ENCODE data around the gene OR5C1. TPM values are rescaled to one million over a fixed set of nuclear protein-coding genes. Genes with fewer than 3 reads are reported as not detected.
A peak's percentile ranks its signal among the peaks of the same experiment; 100 is the strongest.
"Not testable (repeated sequence)": the region's sequence is repeated elsewhere in the genome, so short reads cannot be mapped to it uniquely, and the experiment has no call there.

OR5C1 gene
- total RNA-seq, 2 experiments from 2014 or later = not detected

- H4K20me1 ChIP-seq (ENCODE audit: insufficient read depth, low read length); intact Hi-C loops (cut with micrococcal nuclease; ENCODE audit: unreplicated experiment); H2AFZ ChIP-seq (ENCODE audit: low read length); BruUV-seq (replicated peaks); H3K27ac ChIP-seq (ENCODE audit: low read depth, low read length, poor library complexity, severe bottlenecking); POLR2A ChIA-PET; H3K4me3 ChIP-seq (ENCODE audit: low read depth, low read length, poor library complexity, severe bottlenecking); H3K9me3 ChIP-seq (ENCODE audit: low read length); H3K9me2 ChIP-seq (ENCODE audit: insufficient read depth, low read length); H3K4me2 ChIP-seq (ENCODE audit: low read length); H3K79me2 ChIP-seq (ENCODE audit: insufficient read depth, low read depth, low read length); H3K36me3 ChIP-seq (ENCODE audit: insufficient read depth, low read length); DNase-seq (ENCODE audit: low spot score): not testable (repeated sequence)
- peak; percentile 40; the same call in 1 of the 2 replicates for TF ChIP-seq CTCF (conservative IDR thresholded peaks at IDR 0.05; ENCODE audit: low read length)
- peaks cover 11% of the 10 kb centered on the region for H3K4me1 ChIP-seq (ENCODE audit: insufficient read depth, low read length, poor library complexity, severe bottlenecking)
- CTCF ChIA-PET (ENCODE audit: unreplicated experiment) = interaction anchor here (0.6 kb wide), 1 partner anchor 11 kb away, joined by 3 read pairs; no protein-coding TSS in a partner anchor
These were observed 49.7 kb downstream of the OR5C1 start for GRCh38 chr9:122838441-122838840.

Other genes starting within 250 kb of the OR5C1 start
- not detected in 2 replicates for gene OR1N2, start 235.8 kb upstream of the OR5C1 start, total RNA-seq (2014; rRNA removed; shearing (Covaris generic))
- not detected in 2 replicates for gene OR1N2, start 235.8 kb upstream of the OR5C1 start, total RNA-seq (2022)
- not detected in 2 replicates for gene OR1L8, start 205.5 kb upstream of the OR5C1 start, total RNA-seq (2014; rRNA removed; shearing (Covaris generic))
- not detected in 2 replicates for gene OR1L8, start 205.5 kb upstream of the OR5C1 start, total RNA-seq (2022)
- not detected in 2 replicates for gene OR1Q1, start 174.2 kb upstream of the OR5C1 start, total RNA-seq (2014; rRNA removed; shearing (Covaris generic))
- gene OR1Q1, start 174.2 kb upstream of the OR5C1 start, total RNA-seq (2022) = not detected in 2 replicates
- gene OR1B1, start 131.3 kb upstream of the OR5C1 start, total RNA-seq (2014; rRNA removed; shearing (Covaris generic)) = not detected in 2 replicates
- not detected in 2 replicates for gene OR1B1, start 131.3 kb upstream of the OR5C1 start, total RNA-seq (2022)
- gene OR1L1, start 127.2 kb upstream of the OR5C1 start, total RNA-seq (2014; rRNA removed; shearing (Covaris generic)) = not detected in 2 replicates
- gene OR1L1, start 127.2 kb upstream of the OR5C1 start, total RNA-seq (2022) = not detected in 2 replicates
- not detected in 2 replicates for gene OR1L3, start 113.8 kb upstream of the OR5C1 start, total RNA-seq (2014; rRNA removed; shearing (Covaris generic))
- gene OR1L3, start 113.8 kb upstream of the OR5C1 start, total RNA-seq (2022) = not detected in 2 replicates
- not detected in 2 replicates for gene OR1L4, start 64.9 kb upstream of the OR5C1 start, total RNA-seq (2014; rRNA removed; shearing (Covaris generic))
- not detected in 2 replicates for gene OR1L4, start 64.9 kb upstream of the OR5C1 start, total RNA-seq (2022)
- not detected in 2 replicates for gene OR1L6, start 46.6 kb upstream of the OR5C1 start, total RNA-seq (2014; rRNA removed; shearing (Covaris generic))
- gene OR1L6, start 46.6 kb upstream of the OR5C1 start, total RNA-seq (2022) = not detected in 2 replicates
- gene OR1K1, start 11.2 kb downstream of the OR5C1 start, total RNA-seq (2014; rRNA removed; shearing (Covaris generic)) = not detected in 2 replicates
- gene OR1K1, start 11.2 kb downstream of the OR5C1 start, total RNA-seq (2022) = not detected in 2 replicates
- gene PDCL, start 39.7 kb downstream of the OR5C1 start, total RNA-seq (2014; rRNA removed; shearing (Covaris generic)) = 25.1 and 26.9 TPM in 2 replicates
- gene PDCL, start 39.7 kb downstream of the OR5C1 start, total RNA-seq (2022) = 24.0 and 26.6 TPM in 2 replicates
- 45.0 and 46.2 TPM in 2 replicates for gene RC3H2, start 116.4 kb downstream of the OR5C1 start, total RNA-seq (2014; rRNA removed; shearing (Covaris generic))
- 73.7 and 78.7 TPM in 2 replicates for gene RC3H2, start 116.4 kb downstream of the OR5C1 start, total RNA-seq (2022)
- gene ZBTB6, start 124.4 kb downstream of the OR5C1 start, total RNA-seq (2014; rRNA removed; shearing (Covaris generic)) = 7.1 and 8.1 TPM in 2 replicates
- gene ZBTB6, start 124.4 kb downstream of the OR5C1 start, total RNA-seq (2022) = 8.4 and 9.4 TPM in 2 replicates
- gene ZBTB26, start 142.6 kb downstream of the OR5C1 start, total RNA-seq (2014; rRNA removed; shearing (Covaris generic)) = 7.6 and 10.8 TPM in 2 replicates
- gene ZBTB26, start 142.6 kb downstream of the OR5C1 start, total RNA-seq (2022) = 14.2 and 15.6 TPM in 2 replicates
- gene RABGAP1, start 152.1 kb downstream of the OR5C1 start, total RNA-seq (2014; rRNA removed; shearing (Covaris generic)) = 16.8 and 24.2 TPM in 2 replicates
- gene RABGAP1, start 152.1 kb downstream of the OR5C1 start, total RNA-seq (2022) = 39.8 and 46.6 TPM in 2 replicates
- 0.25 and 1.2 TPM in 2 replicates for gene GPR21, start 244.7 kb downstream of the OR5C1 start, total RNA-seq (2014; rRNA removed; shearing (Covaris generic))
- 4.1 TPM in 1 of 2 replicates, not detected in the other for gene GPR21, start 244.7 kb downstream of the OR5C1 start, total RNA-seq (2022)